ENCODE measurements around the gene KIAA1671.
"Not testable (repeated sequence)": the region's sequence is repeated elsewhere in the genome, so short reads cannot be mapped to it uniquely, and the experiment has no call there.

The KIAA1671 gene

DNA sequence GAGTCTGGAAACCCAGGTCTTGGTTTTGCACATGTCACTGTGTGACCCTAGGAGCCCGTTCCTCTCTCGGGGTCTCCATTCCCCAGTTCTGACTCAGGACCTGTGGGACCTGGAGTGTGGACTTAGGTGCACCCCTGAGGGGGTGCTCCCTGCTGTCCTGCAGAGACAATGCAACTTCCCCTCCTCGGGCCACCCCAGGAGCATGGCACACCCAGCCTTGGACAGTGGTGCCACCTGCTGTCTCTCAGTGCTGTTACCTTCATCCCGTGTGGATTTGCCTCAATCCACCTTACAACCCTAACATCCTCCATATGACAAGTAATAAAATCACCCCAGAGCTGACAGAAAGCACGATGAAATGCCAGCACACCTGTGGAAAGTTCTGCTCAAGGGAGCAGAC is 219.6 kb downstream of the KIAA1671 start:
- TF ChIP-seq ZFX (IDR thresholded peaks at IDR 0.05), result no peak
- TF ChIP-seq, protein P1, sequence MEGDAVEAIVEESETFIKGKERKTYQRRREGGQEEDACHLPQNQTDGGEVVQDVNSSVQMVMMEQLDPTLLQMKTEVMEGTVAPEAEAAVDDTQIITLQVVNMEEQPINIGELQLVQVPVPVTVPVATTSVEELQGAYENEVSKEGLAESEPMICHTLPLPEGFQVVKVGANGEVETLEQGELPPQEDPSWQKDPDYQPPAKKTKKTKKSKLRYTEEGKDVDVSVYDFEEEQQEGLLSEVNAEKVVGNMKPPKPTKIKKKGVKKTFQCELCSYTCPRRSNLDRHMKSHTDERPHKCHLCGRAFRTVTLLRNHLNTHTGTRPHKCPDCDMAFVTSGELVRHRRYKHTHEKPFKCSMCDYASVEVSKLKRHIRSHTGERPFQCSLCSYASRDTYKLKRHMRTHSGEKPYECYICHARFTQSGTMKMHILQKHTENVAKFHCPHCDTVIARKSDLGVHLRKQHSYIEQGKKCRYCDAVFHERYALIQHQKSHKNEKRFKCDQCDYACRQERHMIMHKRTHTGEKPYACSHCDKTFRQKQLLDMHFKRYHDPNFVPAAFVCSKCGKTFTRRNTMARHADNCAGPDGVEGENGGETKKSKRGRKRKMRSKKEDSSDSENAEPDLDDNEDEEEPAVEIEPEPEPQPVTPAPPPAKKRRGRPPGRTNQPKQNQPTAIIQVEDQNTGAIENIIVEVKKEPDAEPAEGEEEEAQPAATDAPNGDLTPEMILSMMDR (conservative IDR thresholded peaks at IDR 0.05), result peak; percentile 76
- H3K27ac ChIP-seq, result no peak overlapping the region

DNA sequence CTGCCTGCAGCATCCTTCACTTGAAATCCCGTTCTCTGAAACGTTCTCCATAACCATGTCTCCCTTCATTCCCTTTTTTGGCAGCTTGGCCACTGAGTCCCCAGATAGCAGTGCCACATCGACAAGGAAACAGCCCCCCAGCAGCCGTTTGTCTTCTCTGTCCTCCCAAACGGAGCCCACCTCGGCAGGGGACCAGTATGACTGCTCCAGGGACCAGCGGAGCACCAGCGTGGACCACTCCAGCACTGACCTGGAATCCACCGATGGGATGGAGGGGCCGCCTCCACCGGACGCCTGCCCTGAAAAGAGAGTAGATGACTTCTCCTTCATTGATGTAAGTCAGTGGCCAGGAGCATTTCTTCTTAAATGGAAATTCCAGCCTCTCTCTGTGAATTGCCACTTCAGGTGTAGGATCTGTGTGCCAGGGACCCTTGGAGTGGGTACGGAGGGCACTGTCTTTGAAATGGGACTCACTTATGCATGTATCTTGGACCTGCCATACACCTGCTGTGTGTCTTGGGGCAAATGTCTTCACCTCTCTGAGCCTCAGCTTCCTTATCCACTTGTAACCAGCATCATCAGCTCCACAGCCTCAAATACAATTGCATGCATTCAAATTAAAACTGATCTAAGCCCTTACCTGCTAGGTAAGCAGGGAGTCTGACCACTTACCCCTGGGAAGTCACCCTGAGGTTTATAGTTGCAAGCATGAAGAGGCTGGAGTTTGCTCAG is 221.8 kb downstream of the KIAA1671 start:
- no peak overlapping the region for H3K27ac ChIP-seq
- TF ChIP-seq ZFX (IDR thresholded peaks at IDR 0.05), result no peak

DNA sequence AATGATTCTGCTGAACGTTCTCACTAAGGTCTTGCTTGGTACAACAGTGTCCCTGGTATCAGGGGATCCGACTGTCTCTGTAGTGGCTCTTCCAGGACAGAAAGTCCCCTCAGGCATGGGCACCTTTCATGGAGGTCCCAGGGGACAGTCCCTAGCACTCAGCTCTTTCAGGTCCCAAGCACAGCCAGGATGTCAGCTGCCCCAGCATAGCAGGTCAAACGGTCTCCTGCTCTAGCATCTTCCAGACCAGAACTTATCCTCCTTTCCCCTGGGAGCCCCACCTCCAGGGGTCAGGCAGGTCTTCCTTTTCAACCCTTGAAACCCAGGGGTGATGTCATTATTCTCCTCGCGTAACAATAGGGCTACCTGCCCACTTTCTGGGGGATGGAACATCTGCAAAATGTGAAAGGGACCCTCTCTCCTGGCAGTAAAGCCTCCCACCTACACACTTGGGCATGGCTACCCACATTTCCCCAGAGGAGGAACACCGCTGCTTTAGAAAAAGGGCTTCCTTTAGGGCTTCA is 222.4 kb downstream of the KIAA1671 start:
- TF ChIP-seq, protein P1 (conservative IDR thresholded peaks at IDR 0.05), result no peak
- no peak for TF ChIP-seq ZFX (IDR thresholded peaks at IDR 0.05)
- no peak overlapping the region for H3K27ac ChIP-seq

DNA sequence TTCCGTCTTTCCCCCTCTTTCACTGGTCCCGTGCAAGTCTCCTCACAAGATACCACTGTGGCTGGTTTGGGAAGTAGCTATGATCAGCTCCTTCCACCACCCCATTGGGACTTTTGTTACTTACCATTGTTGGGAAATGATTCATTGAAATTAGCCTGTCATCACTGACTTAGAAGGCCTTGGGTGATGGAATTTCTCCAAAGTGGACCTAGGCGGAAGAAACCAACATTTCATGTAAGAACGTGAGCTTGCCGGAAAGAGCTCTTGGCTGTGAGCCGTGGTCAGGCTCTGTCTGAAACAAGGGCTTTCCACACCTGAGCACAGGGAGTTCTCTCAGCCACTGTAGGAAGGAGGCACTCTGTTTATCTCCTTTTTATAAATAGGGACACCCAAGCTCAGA is 223.7 kb downstream of the KIAA1671 start:
- H3K27ac ChIP-seq, result no peak overlapping the region
- TF ChIP-seq ZFX (IDR thresholded peaks at IDR 0.05), result no peak
- TF ChIP-seq, protein P1 (conservative IDR thresholded peaks at IDR 0.05), result no peak

DNA sequence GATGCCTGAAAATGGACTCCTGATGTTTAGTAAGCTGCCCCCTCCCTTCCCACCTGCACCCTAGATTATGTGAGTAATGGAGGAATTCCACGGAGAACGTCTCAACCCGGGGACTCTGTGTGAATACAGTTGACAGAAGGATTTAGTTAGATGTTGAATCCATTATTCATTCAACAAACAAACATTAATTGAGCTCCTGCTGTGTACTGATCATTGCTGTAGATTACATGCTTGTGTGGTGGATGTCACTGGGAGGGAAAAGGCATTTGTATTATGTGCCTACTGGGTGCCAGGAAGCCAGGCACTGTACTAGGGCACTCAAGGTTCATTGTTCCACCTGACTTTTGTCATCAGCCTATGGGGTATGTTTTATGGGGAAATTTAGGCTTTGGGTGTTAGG is 224.3 kb downstream of the KIAA1671 start:
- no peak overlapping the region for H3K27ac ChIP-seq
- TF ChIP-seq, protein P1 (conservative IDR thresholded peaks at IDR 0.05), result no peak
- TF ChIP-seq ZFX (IDR thresholded peaks at IDR 0.05), result no peak

DNA sequence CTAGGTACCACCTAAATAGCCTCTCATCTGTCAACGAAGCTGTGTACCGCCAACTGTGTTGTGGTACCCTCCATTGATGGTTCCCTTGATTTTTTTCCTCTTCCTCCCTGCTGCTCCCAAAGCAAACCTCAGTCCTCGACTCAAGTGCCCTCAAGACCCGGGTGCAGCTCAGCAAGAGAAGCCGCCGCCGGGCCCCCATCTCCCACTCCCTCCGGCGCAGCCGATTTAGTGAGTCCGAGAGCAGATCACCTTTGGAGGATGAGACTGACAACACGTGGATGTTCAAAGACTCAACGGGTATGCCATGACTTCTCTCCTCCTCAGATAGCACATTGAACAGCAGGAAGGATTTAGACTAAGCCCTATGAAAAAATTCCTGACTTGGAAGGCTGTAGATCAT is 224.7 kb downstream of the KIAA1671 start:
- H3K27ac ChIP-seq, result no peak overlapping the region
- TF ChIP-seq, protein P1 (conservative IDR thresholded peaks at IDR 0.05), result no peak
- TF ChIP-seq ZFX (IDR thresholded peaks at IDR 0.05), result no peak

DNA sequence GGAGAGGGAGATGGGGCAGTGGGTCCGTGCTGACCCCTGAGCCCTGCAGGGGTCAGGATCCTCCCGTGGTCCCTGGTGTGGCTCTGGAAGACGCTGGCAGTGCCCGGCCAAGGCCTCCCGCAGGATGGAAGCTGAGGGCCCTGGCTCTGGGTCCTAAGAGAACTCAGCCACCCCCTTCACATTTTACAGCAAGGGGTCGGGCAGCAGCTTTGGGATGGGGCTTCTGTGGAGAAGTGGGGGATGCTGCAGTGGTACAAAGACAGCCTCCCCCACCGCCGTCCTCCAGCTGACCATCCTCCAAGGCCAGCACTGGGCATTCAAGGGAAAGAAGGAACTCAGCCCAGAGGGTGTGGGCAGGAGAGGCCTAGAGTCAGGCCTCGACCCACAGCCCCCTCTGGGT is 225.4 kb downstream of the KIAA1671 start:
- TF ChIP-seq, protein P1 (conservative IDR thresholded peaks at IDR 0.05), result no peak
- no peak for TF ChIP-seq ZFX (IDR thresholded peaks at IDR 0.05)
- no peak overlapping the region for H3K27ac ChIP-seq

DNA sequence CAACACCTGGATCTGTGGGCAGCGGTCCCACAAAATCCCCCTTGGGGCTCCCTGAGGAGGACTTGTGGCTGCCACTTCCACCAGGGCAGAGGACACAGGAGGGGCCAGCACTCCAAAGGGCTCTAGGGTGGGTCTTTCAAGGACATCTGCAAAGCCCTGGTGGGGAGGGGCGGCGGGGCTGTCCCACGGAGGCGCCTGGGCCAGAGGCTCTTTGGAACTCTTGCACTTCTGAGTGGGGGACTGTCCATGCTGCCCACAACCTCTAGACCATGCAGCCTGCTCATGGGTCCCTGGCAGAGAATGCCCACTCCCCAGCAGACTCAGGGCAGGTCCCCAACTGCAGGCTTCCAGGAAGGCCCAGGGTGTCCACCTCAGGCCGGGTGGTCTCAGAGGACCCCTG is 225.8 kb downstream of the KIAA1671 start:
- H3K27ac ChIP-seq, result not testable (repeated sequence)

DNA sequence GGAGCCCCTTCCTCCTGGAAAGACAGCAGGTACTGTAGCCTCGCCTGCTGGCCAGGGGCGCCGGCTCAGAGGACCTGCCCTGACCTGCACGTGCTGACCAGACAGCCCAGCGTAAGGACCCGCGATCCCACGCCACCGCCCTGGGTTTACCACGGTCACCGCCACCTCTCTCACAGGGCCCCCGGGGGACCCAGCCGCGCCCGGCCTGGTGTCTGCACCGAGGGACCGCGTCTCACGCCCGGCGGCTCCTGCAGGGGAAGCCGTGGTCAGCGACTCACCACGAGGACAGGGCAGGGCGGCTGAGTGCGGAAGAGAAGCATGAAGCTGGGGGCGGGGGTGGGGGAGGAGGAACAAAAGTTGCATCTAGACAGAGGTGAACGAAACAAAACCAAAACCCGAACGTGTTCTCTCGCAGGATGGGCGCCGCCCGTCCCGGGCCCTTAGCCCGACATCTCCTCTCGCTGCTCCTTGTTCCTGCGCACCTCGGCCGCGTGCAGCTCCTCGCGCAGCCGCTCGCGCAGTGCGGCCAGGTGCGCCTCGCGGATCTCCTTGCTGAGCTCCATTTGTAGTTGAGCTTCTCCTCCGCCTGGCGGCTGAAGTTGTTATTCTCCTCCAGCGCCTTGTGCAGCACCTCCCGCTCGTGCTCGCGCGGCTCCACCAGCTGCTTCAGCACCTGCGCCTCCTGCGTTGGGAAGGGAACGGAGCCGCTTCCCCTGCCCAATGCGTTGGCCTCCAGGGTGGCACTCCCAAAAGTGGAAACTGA is 226.5 kb downstream of the KIAA1671 start:
- not testable (repeated sequence) for H3K27ac ChIP-seq
